ENCODE data around the gene SLIT3.

Gene SLIT3

DNA sequence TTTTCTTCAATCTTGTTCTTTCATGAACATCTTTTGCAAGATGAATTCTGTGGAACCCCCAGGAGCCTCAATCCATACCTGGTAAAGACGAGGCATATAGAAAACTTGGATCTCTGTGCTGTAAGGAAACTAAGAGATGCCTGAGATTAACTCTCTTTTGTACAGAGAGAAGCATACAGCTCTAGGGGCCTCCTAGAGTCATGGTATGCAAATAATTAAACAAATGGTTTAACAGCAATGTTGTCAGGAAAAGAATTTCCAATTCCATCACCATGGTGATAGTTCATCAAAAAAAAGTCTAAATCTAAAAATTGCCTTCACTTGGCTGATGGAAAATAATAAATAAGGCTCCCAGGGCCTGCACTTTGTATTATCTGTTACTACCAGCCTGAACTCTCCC is 275.4 kb downstream of the SLIT3 start:
- DNase-seq: no peak

- DNase-seq: no peak
These were observed 276.5 kb downstream of the SLIT3 start for GRCh38 chr5:169024421-169024820.

DNA sequence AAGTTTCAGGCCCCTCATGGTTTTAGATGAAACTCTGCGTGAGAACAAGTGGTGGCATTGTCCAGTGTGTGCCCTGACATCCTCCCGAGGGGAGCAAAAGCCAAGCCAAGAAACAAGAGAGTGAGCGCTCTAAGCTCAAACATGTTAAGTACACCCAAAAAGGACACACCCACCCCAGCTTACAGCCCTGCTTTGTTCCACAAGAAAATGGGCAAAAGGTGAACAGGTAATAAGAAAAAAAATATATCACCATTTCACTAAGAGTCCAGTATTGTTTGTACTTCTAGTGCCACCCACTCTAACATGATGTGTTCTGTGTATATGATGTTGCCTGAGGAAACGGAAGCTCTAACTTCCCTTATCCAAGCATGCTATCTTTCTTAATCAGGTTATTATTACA is 278.2 kb downstream of the SLIT3 start:
- DNase-seq: no peak

DNA sequence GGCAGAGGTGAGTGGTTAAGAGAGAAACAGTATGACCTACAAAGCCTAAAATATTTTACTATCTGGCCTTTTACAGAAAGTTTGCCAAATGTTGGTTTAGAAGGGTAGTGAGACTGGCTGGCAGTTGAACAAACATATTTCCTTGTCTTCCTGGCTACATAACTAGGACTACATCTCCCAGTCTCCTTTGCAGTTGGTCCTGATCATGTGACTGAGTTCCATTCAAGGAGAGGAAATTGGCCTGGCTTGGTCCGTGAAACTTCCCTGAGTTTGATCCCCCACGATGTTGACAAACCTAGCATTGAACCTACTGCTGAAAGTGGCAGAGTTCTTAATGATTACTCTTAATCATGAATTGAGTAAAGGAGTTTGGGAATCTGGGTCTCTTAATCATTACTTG is 280.8 kb downstream of the SLIT3 start:
- DNase-seq: peak; percentile 20

- no peak for DNase-seq
These were observed 282.0 kb downstream of the SLIT3 start for GRCh38 chr5:169018925-169019324.

- DNase-seq: no peak
These were observed 284.9 kb downstream of the SLIT3 start for GRCh38 chr5:169015991-169016390.

DNA sequence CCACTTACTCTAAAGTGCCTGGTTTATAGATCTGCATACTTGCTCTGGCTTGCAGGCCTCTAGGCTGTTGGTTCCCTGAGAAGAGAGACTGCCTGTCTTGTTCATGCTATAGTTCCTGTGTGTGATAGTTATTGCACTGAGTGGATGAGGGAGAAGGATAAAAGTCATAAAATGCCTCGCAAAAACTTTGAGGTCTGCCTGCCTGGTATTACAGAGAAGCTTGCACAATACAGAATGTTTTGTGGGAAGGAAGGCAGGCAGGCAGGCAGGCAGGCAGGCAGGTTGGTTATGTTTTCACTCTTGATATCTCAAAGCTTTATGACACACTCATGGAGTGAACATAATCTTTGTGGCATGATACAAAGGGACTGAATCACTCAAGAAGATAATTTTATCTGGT is 287.1 kb downstream of the SLIT3 start:
- DNase-seq: no peak

GRCh38 chr5:169013208-169013728 is 287.7 kb downstream of the SLIT3 start:
- DNase-seq: no peak

DNA sequence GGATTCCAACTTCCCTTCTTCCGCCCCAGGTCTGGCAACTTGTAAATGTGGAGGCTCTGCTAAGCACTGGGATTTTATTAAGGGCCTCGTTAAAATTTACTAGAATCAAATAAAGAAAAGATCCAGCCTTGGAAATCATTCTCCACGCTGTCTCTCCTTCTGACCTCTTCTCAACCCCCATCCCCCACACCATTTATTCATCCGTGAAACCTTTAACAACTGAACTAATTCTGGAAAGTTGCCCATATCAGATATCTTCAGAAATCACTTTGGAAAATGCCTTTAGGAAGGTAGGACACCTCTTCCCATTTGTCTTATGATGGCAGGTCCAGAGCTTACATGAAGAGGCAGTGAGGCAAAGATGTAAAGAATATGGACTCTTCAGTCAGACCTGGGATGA is 288.5 kb downstream of the SLIT3 start:
- no peak for DNase-seq

- DNase-seq: no peak
These were observed 289.5 kb downstream of the SLIT3 start for GRCh38 chr5:169011451-169011850.

DNA sequence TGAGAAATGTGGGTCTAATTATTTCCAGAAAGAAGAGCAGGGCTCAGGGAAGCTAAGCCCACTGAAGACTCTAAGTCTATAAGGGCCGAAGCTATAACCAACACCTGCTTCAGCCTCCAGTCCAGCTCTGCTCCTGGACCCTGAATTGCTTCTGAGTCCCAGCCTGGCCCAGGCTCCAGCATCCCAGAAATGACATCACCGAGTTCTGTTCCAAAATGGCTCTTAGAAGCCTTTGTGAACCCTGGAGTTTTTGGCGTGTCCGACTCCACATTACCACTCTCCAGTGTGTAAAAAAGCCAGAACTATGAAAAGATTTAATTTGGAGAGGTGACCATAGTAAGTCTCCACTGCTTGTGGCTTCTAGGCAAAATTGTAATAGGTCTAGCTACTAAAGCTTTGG is 289.9 kb downstream of the SLIT3 start:
- no peak for DNase-seq

DNA sequence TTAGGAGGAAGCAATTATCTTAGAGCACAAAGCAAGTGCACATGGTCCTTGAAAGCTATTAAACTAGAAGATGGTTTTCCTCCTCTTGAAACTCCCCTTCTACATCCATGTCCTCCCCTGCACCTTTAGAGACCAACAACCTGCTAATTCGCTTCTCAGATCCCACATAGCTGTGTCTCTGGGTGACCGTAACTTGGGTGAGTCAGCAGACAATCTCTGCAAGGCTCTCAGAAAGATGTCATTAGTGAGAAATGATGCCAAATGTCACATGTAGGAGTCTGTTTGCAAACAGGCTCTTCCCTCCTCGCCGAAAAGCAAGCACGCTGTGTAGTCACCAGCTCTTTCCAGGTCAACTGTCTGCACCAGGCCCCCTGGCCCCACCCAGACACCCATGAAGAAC is 291.8 kb downstream of the SLIT3 start:
- DNase-seq: no peak

DNA sequence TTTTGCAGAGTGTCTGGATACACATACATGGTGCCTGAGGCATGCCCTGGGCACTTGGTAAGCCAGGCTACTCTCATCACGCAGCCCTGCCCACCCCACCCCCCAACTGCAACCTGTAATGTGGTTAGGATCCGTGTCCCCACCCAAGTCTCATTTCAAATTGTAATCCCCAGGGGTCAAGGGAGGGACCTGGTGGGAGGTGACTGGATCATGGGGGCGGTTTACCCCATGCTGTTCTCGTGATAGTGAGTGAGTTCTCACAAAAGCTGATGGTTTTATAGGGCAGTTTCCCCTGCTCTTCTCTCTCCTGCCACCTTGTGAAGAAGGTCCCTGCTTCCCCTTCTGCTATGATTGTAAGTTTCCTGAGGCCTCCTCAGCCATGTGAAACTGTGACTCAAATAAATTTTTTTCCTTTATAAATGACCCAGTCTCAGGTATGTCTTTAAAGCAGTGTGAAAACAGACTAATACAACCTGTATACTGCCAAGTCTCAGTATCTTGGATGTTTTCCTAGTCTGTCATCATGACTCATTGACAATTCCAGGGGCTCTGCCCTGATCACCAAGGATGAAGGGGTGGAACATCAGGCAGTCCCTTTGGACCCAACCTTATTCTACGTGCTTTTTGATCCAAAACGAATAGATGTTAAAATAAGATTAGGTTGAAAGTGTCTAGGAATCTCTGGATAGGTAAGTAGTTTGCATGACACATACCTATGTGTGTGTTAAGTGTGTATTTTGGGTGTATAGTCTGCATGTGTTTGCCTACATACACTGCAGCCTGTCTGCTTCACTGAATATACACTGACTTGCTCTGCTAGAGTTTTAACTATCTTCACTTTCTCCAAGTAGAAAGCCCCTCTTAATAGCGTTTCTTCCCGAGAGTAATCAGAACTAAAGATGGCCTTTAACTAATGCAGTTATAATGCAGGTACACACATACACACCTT is 293.8 kb downstream of the SLIT3 start:
- DNase-seq: peak; percentile 54

GRCh38 chr5:169004551-169004950 is 296.4 kb downstream of the SLIT3 start:
- DNase-seq: peak; percentile 71

DNA sequence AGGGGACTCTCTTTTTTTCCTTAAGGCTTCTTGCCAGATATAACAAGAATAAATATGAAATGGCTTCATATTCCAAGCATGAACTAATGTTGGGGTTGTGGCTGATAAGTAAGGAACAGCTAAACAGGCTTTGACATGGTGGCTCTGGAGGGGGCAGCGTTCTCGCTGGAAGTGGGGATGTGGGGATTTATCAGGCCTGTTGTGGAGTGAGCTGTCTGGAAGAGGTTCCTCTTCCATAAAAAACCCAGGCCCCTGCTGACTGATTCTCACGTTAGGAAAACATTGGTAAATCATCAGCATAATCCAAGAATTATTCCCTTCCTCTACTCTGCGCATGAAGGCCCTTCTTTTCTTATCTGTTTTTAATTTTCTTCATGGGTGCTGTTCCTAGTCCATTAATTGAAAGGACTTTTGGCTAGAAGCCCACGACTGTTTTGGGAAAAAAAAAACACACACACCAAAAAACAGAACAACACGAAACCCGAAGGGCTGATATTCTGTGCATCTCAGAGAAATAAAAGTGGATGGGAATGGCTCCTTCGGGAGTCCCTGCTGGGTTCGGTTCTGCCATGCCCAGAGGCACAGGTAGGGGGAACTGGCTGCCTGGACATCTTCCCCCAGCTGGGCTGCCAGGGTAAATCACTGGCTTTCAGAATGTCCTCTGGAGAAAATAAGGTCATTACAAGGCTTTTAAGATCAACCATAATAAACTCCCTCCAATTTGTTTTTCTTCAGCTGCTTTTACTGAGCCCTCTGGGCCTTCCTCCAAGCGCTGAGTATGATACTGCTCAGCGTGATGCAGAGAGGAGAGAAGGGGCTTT is 297.0 kb downstream of the SLIT3 start:
- peak; percentile 12 for DNase-seq

- no peak for DNase-seq
These were observed 297.9 kb downstream of the SLIT3 start for GRCh38 chr5:169002953-169003555.

- no peak for DNase-seq
These were observed 299.5 kb downstream of the SLIT3 start for GRCh38 chr5:169001394-169001793.

DNA sequence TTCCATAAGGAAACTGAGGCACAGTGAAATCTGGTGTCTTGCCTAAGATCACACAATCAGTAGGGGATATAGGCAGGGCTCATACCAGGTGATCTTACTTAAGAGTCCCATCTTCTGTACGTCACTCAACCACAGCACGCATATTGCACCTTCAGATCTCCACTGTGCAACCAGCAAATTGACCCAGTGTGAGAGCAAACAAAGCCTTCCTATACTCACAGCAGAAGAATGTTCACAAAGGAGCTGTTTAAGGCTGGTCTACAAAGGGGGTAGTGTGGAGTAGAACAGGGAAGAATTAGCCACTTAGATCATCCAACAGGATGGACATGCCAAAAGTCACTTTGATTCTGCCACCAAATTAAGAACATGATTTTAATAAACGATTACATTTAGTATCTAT is 305.9 kb downstream of the SLIT3 start:
- DNase-seq: no peak

DNA sequence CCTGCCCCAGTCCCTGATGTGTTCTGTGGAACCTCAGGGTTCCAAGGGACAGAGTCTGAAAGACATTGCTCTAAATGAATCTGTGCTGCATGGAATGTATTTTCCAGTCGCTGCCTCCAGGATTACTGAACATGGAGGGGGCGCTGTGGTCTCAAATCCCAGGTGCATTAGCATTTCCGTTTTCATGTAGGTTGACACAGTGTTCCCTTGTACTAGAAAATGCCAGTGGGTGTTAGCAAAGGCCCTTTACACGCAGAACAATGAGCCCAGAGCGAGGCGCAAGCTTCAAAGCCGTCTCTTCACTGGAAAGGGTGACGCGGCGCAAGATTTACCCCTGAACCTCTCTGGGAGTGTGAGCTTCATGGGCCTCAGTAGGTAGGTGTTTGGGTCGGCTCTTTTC is 308.3 kb downstream of the SLIT3 start:
- DNase-seq: no peak

DNA sequence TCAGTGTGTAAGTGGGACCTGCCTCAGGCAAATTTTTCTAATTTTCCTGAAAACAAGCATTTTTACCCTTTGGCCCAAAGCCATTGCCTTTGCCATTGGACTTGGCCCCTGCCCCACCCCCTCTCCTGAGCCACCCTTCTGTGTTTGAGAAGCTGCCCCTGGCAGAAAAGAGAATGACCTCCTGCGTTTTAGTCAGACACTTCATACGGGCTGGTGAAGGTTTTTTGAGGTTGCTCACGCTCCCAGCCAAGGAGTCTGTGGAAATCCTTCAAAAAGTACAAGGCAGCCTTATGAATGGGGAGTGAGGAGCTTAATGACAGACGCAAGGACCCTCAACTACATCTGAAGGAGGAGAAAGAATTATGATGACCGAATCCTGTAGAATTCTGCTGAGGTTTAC is 308.9 kb downstream of the SLIT3 start:
- no peak for DNase-seq

DNA sequence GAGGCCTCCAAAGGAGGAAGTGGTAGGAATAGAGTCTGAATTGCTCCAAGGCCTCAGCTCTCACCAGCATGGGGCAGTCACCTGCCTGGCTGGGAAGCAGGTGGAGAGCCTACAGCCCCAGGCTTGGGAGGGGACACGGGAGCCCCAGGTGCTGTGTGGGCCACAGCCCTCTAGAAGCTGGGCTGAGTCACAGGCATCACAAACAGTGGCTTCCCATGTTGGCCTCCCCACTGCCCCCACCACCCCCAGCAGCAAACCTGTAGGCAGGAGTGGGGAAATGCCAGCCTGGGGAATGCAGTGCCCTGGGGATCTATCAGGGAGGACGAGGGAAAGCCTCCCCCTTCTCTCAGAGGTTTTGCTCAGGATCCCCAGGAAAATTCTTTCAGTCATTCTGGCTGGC is 309.6 kb downstream of the SLIT3 start:
- DNase-seq: no peak

DNA sequence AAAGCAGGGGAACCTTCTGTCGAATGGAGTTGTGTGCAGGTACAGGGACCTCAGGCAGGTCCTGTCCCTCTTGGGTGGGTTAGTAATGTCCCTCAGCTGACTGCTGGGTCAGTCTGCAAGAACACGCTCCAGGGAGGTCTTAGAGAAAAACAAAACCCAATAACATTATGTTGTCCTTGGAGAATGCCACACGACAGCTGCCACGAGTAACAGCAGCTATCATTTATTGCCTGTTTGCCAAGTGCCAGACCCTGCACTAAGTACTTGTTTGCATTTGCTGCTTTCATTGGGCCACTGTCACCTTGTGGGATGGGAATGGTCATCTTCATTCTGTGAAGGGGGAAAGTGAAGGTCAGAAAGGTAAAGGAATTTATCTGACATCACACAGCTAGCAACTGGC is 310.3 kb downstream of the SLIT3 start:
- no peak for DNase-seq

Data from fibroblast of skin of abdomen (primary cell).